HEK293T (cell line): Measurements from ENCODE around the gene MRPL33.

Experiments
- CTBP1 ChIP-seq: fragments of 450-650 bp; IDR thresholded peaks from 2 replicates; pipeline ENCODE4 v1.6.1; 2016; ENCODE audit warnings: borderline replicate concordance
- FOXA1 ChIP-seq: fragments of 450-650 bp; IDR thresholded peaks from 2 replicates; pipeline ENCODE4 v1.6.1; 2016; ENCODE audit warnings: mild to moderate bottlenecking
- FOXM1 ChIP-seq: fragments of 450-650 bp; IDR thresholded peaks from 2 replicates; pipeline ENCODE4 v1.6.1; 2017; ENCODE audit warnings: mild to moderate bottlenecking, borderline replicate concordance
- HDGF ChIP-seq: fragments of 450-650 bp; IDR thresholded peaks from 2 replicates; pipeline ENCODE4 v1.6.1; 2017; ENCODE audit warnings: antibody characterized with exemption, borderline replicate concordance
- SUZ12 ChIP-seq: fragments of 450-650 bp; IDR thresholded peaks from 2 replicates; pipeline ENCODE4 v1.6.1; 2016; ENCODE audit warnings: mild to moderate bottlenecking
- ZNF384 ChIP-seq: fragments of 450-650 bp; IDR thresholded peaks from 2 replicates; pipeline ENCODE4 v1.6.1; 2016

DNA sequence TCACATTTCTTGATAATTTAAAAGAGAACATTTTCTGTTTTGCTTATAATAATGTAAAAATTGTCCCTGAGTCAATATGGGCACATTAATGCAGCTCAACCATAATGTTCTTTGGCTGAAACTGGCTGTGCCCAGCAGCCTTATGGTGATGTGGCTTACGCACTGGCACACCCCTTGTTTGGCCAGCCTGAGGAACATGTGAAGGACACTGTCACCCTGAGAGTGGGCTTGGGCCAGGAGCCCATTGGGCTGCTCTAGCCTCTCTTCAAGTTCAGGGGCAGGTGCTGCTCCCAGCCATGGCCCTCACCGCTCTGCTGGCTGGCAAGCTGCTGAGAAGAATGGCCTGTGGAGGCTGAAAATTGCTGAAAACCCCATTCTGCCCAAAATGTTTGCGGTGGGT lies 37.5 kb downstream of the MRPL33 start:
- no peak for TF ChIP-seq FOXA1
- TF ChIP-seq ZNF384 = no peak
- no peak for TF ChIP-seq SUZ12
- TF ChIP-seq FOXM1 = no peak
- no peak for TF ChIP-seq CTBP1
- TF ChIP-seq HDGF = no peak
